ENCODE data around the gene ZDHHC8.

The ZDHHC8 gene

GRCh38 chr22:20106205-20106848, 25.3 kb upstream of the ZDHHC8 start:
- no peak for DNase-seq
- no peak for TF ChIP-seq GATA1 (IDR thresholded peaks at IDR 0.05; ENCODE audit: low read depth, low read length)
- TF ChIP-seq POLR2A (IDR thresholded peaks at IDR 0.05; ENCODE audit: low read length): no peak

DNA sequence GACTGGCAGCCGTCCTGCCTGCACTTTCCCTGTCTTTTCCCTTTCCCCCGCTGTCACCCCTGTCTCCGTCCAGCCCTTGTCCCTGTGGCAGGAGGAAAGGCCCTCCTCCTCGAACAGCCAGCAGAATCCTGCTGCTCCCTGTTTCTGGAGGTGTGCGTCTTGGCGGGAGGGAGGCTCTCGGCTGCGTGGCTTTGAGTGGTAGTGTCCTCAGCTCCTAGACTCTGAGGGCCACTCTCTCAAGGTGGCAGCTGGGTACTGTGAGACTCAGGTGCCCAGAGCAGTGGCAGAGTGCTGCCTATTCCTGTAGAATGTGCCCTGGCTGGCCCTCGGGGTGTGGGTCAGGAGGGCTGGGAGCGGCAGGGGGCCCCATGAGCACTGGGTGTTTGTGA, 24.8 kb upstream of the ZDHHC8 start:
- TF ChIP-seq GATA1 (IDR thresholded peaks at IDR 0.05; ENCODE audit: low read depth, low read length) (no peak), POLR2A (IDR thresholded peaks at IDR 0.05; ENCODE audit: low read length) (no peak)

GRCh38 chr22:20107471-20107901, 24.1 kb upstream of the ZDHHC8 start:
- DNase-seq: no peak
- no peak for TF ChIP-seq POLR2A (IDR thresholded peaks at IDR 0.05; ENCODE audit: low read length)
- no peak for TF ChIP-seq GATA1 (IDR thresholded peaks at IDR 0.05; ENCODE audit: low read depth, low read length)

More for the DNA sequence above, 24.8 kb upstream of the ZDHHC8 start:
- no peak for DNase-seq

GRCh38 chr22:20107951-20108756, 23.4 kb upstream of the ZDHHC8 start:
- no peak for TF ChIP-seq GATA1 (IDR thresholded peaks at IDR 0.05; ENCODE audit: low read depth, low read length)
- TF ChIP-seq POLR2A (IDR thresholded peaks at IDR 0.05; ENCODE audit: low read length): no peak
- DNase-seq: no peak

DNA sequence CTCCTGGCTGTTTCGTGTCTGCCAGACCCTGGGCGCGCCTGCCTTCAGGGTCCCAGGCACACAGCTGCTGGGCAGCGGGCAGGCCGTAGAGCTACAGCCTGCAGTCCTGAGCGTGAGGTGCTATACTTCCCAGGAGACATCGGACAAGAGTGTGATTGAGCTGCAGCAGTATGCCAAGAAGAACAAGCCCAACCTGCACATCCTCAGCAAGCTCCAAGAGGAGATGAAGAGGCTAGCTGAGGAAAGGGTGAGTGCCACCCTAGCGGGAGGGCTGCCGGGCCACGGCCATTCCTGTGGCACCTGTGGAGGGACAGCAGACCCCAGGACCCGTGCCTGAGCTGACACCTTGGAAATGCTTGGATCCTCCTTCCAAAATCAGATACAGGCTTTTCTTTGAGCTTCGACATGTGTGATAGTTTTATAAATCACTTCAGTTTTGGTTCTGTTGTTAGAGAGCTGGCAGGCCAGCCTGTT, 22.8 kb upstream of the ZDHHC8 start:
- TF ChIP-seq POLR2A (IDR thresholded peaks at IDR 0.05; ENCODE audit: low read length) (no peak), GATA1 (IDR thresholded peaks at IDR 0.05; ENCODE audit: low read depth, low read length) (no peak)

DNA sequence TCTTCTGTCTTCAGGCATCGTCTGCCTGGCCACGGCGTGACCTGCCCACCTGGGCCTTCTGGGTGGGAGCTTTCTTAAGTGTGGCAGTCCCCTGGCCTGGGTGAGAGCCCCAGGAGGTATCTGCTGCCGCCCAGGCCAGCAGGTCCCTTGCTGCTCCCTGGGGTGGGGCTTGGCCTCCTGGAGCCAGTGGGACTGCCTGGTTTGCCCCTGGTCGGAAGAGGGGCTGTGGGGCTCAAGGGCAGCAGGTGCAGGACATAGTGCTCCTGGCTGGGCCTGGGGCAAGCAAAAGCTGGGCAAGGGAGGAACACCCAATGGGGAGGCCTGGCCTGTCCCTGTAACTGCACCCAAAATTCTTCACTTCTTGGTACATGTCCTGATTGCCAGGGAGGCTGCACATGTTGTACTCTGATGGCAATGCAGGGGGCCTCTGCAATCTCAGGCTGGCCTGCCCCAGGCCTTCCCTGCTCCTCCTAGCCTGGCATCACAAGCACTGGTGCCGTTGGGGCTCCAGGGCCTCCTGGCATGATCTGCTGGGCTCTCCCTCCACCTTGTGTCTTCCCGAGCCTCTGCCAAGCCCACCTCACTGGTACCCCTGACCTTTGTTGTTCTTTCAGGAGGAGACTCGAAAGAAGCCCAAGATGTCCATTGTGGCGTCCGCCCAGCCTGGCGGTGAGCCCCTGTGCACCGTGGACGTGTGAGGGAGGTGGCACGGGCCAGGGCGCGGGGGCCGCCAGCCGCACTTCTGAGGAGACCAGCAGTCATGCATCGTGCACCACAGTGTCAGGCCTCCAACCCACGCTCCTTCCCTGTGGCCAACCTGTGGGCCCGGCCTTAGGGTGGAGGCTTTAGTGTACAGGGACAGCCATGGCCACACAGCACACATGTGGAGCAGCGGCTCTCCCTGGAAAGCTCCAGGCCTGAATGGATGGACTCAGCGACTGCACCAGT, 21.9 kb upstream of the ZDHHC8 start:
- DNase-seq: no peak
- no peak for TF ChIP-seq GATA1 (IDR thresholded peaks at IDR 0.05; ENCODE audit: low read depth, low read length)
- peak; percentile 2 for TF ChIP-seq POLR2A (IDR thresholded peaks at IDR 0.05; ENCODE audit: low read length)

More for the DNA sequence above, 22.8 kb upstream of the ZDHHC8 start:
- no peak for DNase-seq

DNA sequence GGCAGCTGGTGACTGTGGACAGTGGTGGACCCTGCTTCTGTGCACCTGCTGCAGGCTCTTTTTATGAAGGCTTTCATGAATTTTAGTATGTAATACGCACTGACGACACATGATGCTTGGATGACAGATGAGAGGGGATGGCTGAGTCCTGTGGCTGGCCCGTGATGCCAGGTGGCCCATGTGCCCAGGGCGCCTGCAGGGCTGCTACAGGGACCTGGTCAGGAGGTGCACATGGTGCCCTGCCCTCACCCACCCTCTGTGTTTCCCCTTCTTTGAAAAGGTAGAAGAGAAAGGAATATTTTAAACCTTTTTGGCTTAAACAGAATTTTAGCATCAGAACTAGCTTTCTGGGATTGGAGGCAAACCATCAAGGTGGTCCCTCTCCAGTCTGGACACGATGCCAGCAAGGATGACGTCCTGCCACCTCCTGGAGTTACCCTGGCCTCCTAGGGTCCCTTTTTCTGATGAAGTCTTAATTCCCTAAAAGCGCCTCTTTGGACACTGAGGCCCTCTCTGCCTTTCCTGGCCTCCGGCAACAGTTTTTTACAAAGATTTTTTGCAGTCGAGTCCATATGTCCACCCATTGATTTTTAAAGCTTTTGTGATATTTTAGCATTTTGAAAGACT, 21.1 kb upstream of the ZDHHC8 start:
- peak; percentile 31 for TF ChIP-seq POLR2A (IDR thresholded peaks at IDR 0.05; ENCODE audit: low read length)
- TF ChIP-seq GATA1 (IDR thresholded peaks at IDR 0.05; ENCODE audit: low read depth, low read length): no peak
- DNase-seq: no peak

- TF ChIP-seq POLR2A (IDR thresholded peaks at IDR 0.05; ENCODE audit: low read length) (no peak), GATA1 (IDR thresholded peaks at IDR 0.05; ENCODE audit: low read depth, low read length) (no peak)
- peak; percentile 48 to 67 for DNase-seq
These were observed 20.4 kb upstream of the ZDHHC8 start for GRCh38 chr22:20111045-20111688.

DNA sequence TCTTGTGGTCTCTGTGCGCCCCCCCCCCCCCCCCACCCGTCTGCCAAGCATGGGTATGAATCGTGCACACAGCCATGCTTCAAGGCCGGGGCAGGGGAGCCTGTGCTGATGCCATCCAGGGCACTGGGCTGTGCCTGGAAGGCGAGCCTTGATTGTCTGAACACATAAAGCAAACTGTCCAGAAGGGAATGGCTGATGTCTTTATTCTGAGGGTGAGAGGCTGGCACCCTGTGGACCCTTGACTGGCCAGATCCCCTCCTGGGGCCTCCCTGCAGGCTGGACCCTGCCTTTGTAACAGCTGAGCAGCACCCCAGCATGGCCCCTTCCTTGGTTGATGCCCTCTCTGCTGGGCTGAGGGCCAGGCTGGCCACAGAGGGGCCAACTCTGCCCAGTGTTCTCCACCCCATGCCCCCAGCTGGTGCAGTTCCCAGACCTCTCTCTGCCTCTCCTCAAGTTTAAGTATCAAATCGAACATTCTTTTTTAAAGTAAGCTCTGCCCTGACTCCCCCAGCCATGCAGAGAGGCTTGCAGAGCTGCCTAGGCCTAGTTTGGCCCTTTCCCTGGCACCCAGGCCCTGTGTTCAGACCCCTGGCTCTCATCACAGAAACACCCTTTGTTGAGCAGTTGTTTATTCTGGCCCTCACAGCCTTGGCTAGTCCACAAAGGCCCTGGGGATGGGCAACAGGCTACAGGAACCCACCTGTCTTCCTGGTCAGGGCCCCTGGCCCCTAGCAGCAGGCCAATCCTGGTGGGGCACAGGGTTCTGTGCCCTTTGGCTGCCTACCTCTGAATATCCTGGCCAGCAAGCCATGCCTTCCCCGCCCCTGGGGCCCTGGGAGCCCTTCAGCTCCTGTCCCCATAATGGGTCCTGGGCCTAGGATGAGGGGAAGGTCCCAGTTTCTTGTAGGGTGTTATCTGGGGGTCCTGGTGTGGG, 19.6 kb upstream of the ZDHHC8 start:
- no peak for TF ChIP-seq POLR2A (IDR thresholded peaks at IDR 0.05; ENCODE audit: low read length)
- DNase-seq: no peak

GRCh38 chr22:20112623-20113511, 18.7 kb upstream of the ZDHHC8 start:
- no peak for DNase-seq
- TF ChIP-seq GATA1 (IDR thresholded peaks at IDR 0.05; ENCODE audit: low read depth, low read length) (no peak), POLR2A (IDR thresholded peaks at IDR 0.05; ENCODE audit: low read length) (no peak)
